Ovary (tissue), 9 donors: ENCODE results near the gene GCHFR. TPM values are rescaled to one million over a fixed set of nuclear protein-coding genes. Genes with fewer than 3 reads are reported as not detected.

ENCODE experiments used
- DNase-seq, 5 donors: peaks; one replicate each; pipeline ENCODE4 v3.0.0-alpha.2; 2019 to 2020
- H3K27ac ChIP-seq, 2 donors: fragments of 200-600 bp; one replicate each; pipeline versions ENCODE4 v1.5.1 to v1.8.0; 2019 to 2022
- H3K27me3 ChIP-seq: fragments of 200-600 bp; one replicate; pipeline ENCODE4 v1.8.0; 2022
- H3K36me3 ChIP-seq: fragments of 200-600 bp; sonication (generic); one replicate; pipeline ENCODE4 v1.5.1; 2019
- H3K4me1 ChIP-seq: one replicate; pipeline ENCODE4 v1.8.1; 2013; ENCODE audit warnings: mild to moderate bottlenecking, moderate library complexity; ENCODE audit not compliant: insufficient read depth
- H3K4me3 ChIP-seq: fragments of 200-600 bp; sonication (generic); one replicate; pipeline ENCODE4 v1.5.1; 2017
- H3K9me3 ChIP-seq, 2 donors: fragments of 200-600 bp in 1 of 2; sonication (generic) in 1 of 2; one replicate each; pipeline versions ENCODE4 v1.5.1 to v1.8.1; 2013 to 2019; ENCODE audit warnings: mild to moderate bottlenecking in 1 of 2, moderate library complexity in 1 of 2
- EP300 ChIP-seq: sonication (generic); formaldehyde crosslinking; IDR thresholded peaks from one replicate; pipeline ENCODE4 v1.6.1; 2017; ENCODE audit warnings: antibody characterized with exemption
- POLR2A ChIP-seq: fragments of 450-650 bp; IDR thresholded peaks from one replicate; pipeline ENCODE4 v1.6.1; 2017; ENCODE audit warnings: antibody characterized with exemption, mild to moderate bottlenecking, moderate library complexity
- WGBS, 3 donors: extraction: QIAGEN DNeasy Blood & Tissue Kit in 1 of 3; methylation state at CpG; one replicate each; pipeline versions ENCODE4 v1.1.5 to v1.1.7; 2013 to 2017; 5-methylcytosine and 5-hydroxymethylcytosine counted together
- intact Hi-C, 4 donors: fragments of 100-400 bp; cut with DNase I; formaldehyde crosslinking; loops; one replicate each; pipeline versions ENCODE4 v1.11.0 to v1.15.1; 2022 to 2023
- polyA plus RNA-seq, 2 donors: library from polyadenylated mRNA; stranded (reverse); fragments of 200-250 nt in 1 of 2; fragments of 350-450 nt in 1 of 2; fragmentation: Illumina TruSeq in 1 of 2; extraction: RNeasy Lipid Tissue Mini Kit (QIAGEN cat#74804) in 1 of 2; gene quantifications; one replicate each; pipeline ENCODE4 v1.2.3, GENCODE V29; 2013 to 2014
- total RNA-seq, 7 donors: library from RNA; depleted of rRNA in 2 of 7; stranded (reverse); fragments of >200 nt in 2 of 7; fragmentation: NEBNext Ultra II Directional in 3 of 7; extraction: Animal tissue kit (Norgen Biotek cat#: 25700) in 3 of 7; gene quantifications; one replicate each; pipeline versions ENCODE4 v1.1.0 to v1.2.4, GENCODE V29; 2016 to 2023
- TF ChIP-seq, protein P1 (sequence below), 3 donors: fragments of 450-650 bp in 2 of 3; fragments of 200-600 bp in 1 of 3; IDR thresholded peaks; one replicate each; pipeline versions ENCODE4 v1.5.1 to v1.8.0; 2016 to 2022; ENCODE audit warnings: antibody characterized with exemption in 3 of 3, mild to moderate bottlenecking in 1 of 3
- donor health status: DM: no; HTN: no; CAD: no; lungs with moderate emphysema.
- donor health status: DM: no; HTN: no; CAD: no.
- donor health status: Bipolar disorder and iron deficiency.
- donor health status: DM: yes; HTN: yes; CAD: no.
- donor health status: DM: no; HTN: no; CAD: no.
- donor health status: DM: yes; HTN: yes; CAD: no.

The GCHFR gene
- total and polyA plus RNA-seq, 9 donors: 2.8 to 40.1 (median 20.8) TPM

DNA sequence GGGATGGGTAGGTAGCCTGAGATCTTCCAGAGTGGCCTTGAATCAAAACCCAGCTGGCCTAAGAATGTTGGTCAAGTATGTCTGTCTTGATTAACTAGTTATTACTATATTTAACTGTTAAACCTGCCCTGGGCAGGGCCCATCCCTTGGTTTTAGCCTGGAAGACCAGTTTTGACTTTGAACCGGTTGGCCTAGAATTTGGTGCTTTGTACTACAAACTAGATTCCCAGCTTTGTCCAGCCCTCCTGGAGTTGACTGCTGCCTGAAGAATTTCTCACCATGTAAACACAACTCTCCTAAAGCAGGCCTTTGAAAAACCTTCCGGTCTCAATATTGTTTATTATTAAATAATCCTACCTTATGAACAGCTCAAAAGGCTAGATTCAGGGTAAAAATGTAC lies 21.9 kb downstream of the GCHFR start:
- no peak for DNase-seq
- Histone ChIP-seq H3K27ac (peak overlapping the region in 1 of 2 donors; percentile 57), H3K36me3 (no peaks in the 10 kb centered on the region), H3K9me3 (no peaks in the 10 kb centered on the region), H3K4me1 (peaks cover 13% of the 10 kb centered on the region), H3K4me3 (no peak overlapping the region), H3K27me3 (no peaks in the 10 kb centered on the region)
- TF ChIP-seq POLR2A (no peak), EP300 (no peak)
- TF ChIP-seq, protein P1, sequence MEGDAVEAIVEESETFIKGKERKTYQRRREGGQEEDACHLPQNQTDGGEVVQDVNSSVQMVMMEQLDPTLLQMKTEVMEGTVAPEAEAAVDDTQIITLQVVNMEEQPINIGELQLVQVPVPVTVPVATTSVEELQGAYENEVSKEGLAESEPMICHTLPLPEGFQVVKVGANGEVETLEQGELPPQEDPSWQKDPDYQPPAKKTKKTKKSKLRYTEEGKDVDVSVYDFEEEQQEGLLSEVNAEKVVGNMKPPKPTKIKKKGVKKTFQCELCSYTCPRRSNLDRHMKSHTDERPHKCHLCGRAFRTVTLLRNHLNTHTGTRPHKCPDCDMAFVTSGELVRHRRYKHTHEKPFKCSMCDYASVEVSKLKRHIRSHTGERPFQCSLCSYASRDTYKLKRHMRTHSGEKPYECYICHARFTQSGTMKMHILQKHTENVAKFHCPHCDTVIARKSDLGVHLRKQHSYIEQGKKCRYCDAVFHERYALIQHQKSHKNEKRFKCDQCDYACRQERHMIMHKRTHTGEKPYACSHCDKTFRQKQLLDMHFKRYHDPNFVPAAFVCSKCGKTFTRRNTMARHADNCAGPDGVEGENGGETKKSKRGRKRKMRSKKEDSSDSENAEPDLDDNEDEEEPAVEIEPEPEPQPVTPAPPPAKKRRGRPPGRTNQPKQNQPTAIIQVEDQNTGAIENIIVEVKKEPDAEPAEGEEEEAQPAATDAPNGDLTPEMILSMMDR (IDR thresholded peaks at IDR 0.05): no peak
- intact Hi-C loops: no loop called here
- 59 to 81% (median 61%) methylated on average over 2 of the region's 2 CpGs for WGBS, 3 donors

DNA sequence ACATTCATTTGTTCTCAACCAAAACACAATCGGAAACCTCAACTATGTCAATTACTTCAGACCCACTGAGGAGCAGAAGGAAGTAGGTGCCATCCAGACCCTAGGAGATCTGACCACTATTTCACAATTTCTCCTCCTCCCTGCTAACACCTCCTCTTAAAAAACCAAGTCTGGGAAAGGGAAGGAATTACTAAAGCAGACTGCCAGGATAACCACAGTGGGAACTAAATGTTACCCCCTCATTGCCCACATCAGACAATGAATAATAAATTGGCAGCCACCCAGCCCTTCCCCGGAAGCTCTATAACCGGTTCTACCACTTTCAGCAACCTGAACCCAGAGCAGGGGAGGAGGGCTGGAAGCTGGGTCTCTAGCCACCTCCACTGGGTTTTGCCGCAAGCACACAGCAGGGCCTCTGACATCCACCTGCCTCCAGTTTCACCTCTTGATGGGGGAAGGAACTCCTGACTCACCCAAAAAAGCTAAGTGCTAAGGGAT lies 23.5 kb downstream of the GCHFR start:
- Histone ChIP-seq H3K36me3 (no peaks in the 10 kb centered on the region), H3K4me1 (peaks cover 13% of the 10 kb centered on the region), H3K4me3 (no peak overlapping the region), H3K27me3 (no peaks in the 10 kb centered on the region), H3K27ac (no peak overlapping the region), H3K9me3 (no peaks in the 10 kb centered on the region)
- intact Hi-C loops: no loop called here
- 45 to 60% (median 57%) methylated on average over 4 of the region's 4 CpGs for WGBS, 3 donors
- no peak for DNase-seq
- TF ChIP-seq EP300 (no peak), POLR2A (no peak)
- TF ChIP-seq, protein P1 (IDR thresholded peaks at IDR 0.05): no peak

DNA sequence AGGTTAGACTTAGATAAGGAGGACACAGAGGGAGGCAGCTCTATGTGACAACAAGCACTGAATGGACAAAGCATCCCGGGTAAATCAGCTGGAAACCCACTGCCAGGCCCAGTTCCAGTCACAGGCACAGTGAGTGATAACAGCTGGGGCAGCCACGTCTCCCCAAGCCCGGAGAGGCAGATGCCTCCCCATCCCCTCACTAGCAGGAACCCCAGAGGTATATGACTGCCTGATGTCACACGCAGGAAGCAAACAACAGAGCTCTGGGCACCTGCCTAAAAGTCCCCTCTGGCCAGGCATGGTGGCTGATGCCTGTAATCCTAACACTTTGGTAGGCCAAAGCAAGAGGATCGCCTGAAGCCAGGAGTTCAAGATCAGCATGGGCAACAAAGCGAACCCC lies 24.1 kb downstream of the GCHFR start:
- TF ChIP-seq POLR2A: no peak
- no peak for TF ChIP-seq EP300
- TF ChIP-seq, protein P1 (IDR thresholded peaks at IDR 0.05): no peak
- Histone ChIP-seq H3K36me3 (no peaks in the 10 kb centered on the region), H3K27me3 (no peaks in the 10 kb centered on the region), H3K9me3 (no peaks in the 10 kb centered on the region), H3K4me1 (peaks cover 13% of the 10 kb centered on the region), H3K4me3 (no peak overlapping the region), H3K27ac (no peak overlapping the region)
- no peak for DNase-seq
- intact Hi-C loops: no loop called here
- WGBS, 3 donors: 55 to 64% (median 60%) methylated on average over 6 of the region's 6 CpGs

DNA sequence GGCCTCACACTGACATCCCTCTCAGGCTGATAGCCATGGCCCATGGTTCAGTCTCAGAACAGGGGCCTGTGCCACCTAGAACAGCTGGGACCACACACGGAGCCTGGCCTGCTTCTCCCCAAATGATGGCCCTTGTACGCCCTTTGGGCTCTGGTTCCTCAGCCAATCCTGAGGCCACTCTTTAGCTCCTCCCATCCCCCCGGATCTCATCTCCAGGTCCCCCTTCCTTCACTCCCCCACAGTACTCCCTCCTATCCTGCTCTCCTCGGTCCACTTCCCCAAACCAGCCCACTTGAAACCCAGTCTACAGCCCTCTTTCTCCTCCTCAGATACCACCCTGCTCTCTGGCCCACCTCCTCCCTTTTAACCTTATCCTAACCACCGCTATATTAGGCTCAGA lies 25.3 kb downstream of the GCHFR start:
- H3K27ac ChIP-seq: no peak overlapping the region
- intact Hi-C loops: no loop called here
- no peaks in the 10 kb centered on the region for H3K27me3 ChIP-seq
- H3K9me3 ChIP-seq: no peaks in the 10 kb centered on the region
- H3K4me3 ChIP-seq: no peak overlapping the region
- H3K4me1 ChIP-seq: peaks cover 13% of the 10 kb centered on the region
- WGBS, 3 donors: 55 to 67% (median 64%) methylated on average over 5 of the region's 5 CpGs
- DNase-seq: no peak
- no peak for TF ChIP-seq POLR2A
- TF ChIP-seq, protein P1 (IDR thresholded peaks at IDR 0.05): no peak
- no peak for TF ChIP-seq EP300
- no peaks in the 10 kb centered on the region for H3K36me3 ChIP-seq
